Left ventricle myocardium inferior (tissue), 1 donor: Measurements from ENCODE around the gene NES. TPM values are rescaled to one million over a fixed set of nuclear protein-coding genes. Genes with fewer than 3 reads are reported as not detected.

Experiments used
- DNase-seq: peaks from one replicate; pipeline ENCODE4 v3.0.0-alpha.2; 2020
- H3K27ac ChIP-seq: fragments of 200-600 bp; replicated peaks from 2 replicates; pipeline ENCODE4 v1.8.0; 2021
- H3K27me3 ChIP-seq: fragments of 200-600 bp; 2 replicates; pipeline ENCODE4 v1.8.0; 2021; ENCODE audit warnings: low read depth
- H3K36me3 ChIP-seq: fragments of 200-600 bp; 2 replicates; pipeline ENCODE4 v1.8.0; 2021
- H3K4me1 ChIP-seq: fragments of 200-600 bp; 2 replicates; pipeline ENCODE4 v1.8.0; 2021
- H3K4me3 ChIP-seq: fragments of 200-600 bp; 2 replicates; pipeline ENCODE4 v1.8.0; 2021; ENCODE audit warnings: mild to moderate bottlenecking, moderate library complexity
- H3K9me3 ChIP-seq: fragments of 200-600 bp; replicated peaks from 2 replicates; pipeline ENCODE4 v1.8.0; 2021
- CTCF ChIP-seq: fragments of 200-600 bp; IDR thresholded peaks from 2 replicates; pipeline ENCODE4 v1.8.0; 2021; ENCODE audit warnings: antibody characterized with exemption, mild to moderate bottlenecking, borderline replicate concordance
- intact Hi-C: fragments of 100-400 bp; cut with micrococcal nuclease; formaldehyde crosslinking; loops from one replicate; pipeline ENCODE4 v1.11.0; 2022
- total RNA-seq: library from RNA; stranded (reverse); fragmentation: NEBNext Ultra II Directional; extraction: Animal tissue kit (Norgen Biotek cat#: 25700); gene quantifications from one replicate; pipeline ENCODE4 v1.2.1, GENCODE V29; 2021
- donor health status: DM: no; HTN: yes; CAD: no; lungs with severe emphysema.

The NES gene
- total RNA-seq, 1 donor from 2014 or later, result 164 TPM

GRCh38 chr1:156655151-156655903 is 21.9 kb downstream of the NES start:
- Histone ChIP-seq H3K4me3 (no peak overlapping the region), H3K27me3 (peaks cover 73% of the 10 kb centered on the region), H3K9me3 (no peaks in the 10 kb centered on the region), H3K27ac (no peak overlapping the region), H3K36me3 (no peaks in the 10 kb centered on the region), H3K4me1 (peaks cover 34% of the 10 kb centered on the region)
- intact Hi-C loops, result no loop called here
- TF ChIP-seq CTCF, result no peak
- DNase-seq, result no peak

- H3K4me1 ChIP-seq, result peaks cover 28% of the 10 kb centered on the region
- H3K4me3 ChIP-seq, result no peak overlapping the region
- H3K9me3 ChIP-seq, result no peaks in the 10 kb centered on the region
- DNase-seq, result no peak
- no peak for TF ChIP-seq CTCF
- peaks cover 78% of the 10 kb centered on the region for H3K27me3 ChIP-seq
- H3K36me3 ChIP-seq, result no peaks in the 10 kb centered on the region
- no peak overlapping the region for H3K27ac ChIP-seq
- intact Hi-C loops, result no loop called here
Measured at GRCh38 chr1:156654700-156655099, 22.5 kb downstream of the NES start.

- no peak for DNase-seq
- no peaks in the 10 kb centered on the region for H3K36me3 ChIP-seq
- no peaks in the 10 kb centered on the region for H3K9me3 ChIP-seq
- no peak for TF ChIP-seq CTCF
- H3K4me3 ChIP-seq, result no peak overlapping the region
- intact Hi-C loops, result no loop called here
- peaks cover 17% of the 10 kb centered on the region for H3K4me1 ChIP-seq
- no peak overlapping the region for H3K27ac ChIP-seq
- H3K27me3 ChIP-seq, result peaks cover 90% of the 10 kb centered on the region
Measured at GRCh38 chr1:156652992-156653355, 24.2 kb downstream of the NES start.

GRCh38 chr1:156652131-156652991 is 24.8 kb downstream of the NES start:
- no peak for DNase-seq
- H3K9me3 ChIP-seq, result no peaks in the 10 kb centered on the region
- intact Hi-C loops, result no loop called here
- peaks cover 11% of the 10 kb centered on the region for H3K4me1 ChIP-seq
- no peak overlapping the region for H3K4me3 ChIP-seq
- H3K36me3 ChIP-seq, result no peaks in the 10 kb centered on the region
- H3K27ac ChIP-seq, result no peak overlapping the region
- no peak for TF ChIP-seq CTCF
- H3K27me3 ChIP-seq, result peaks cover 93% of the 10 kb centered on the region

- Histone ChIP-seq H3K4me1 (no peaks in the 10 kb centered on the region), H3K27ac (no peak overlapping the region), H3K9me3 (no peaks in the 10 kb centered on the region), H3K36me3 (no peaks in the 10 kb centered on the region), H3K27me3 (peaks cover 97% of the 10 kb centered on the region), H3K4me3 (no peak overlapping the region)
- intact Hi-C loops, result no loop called here
- no peak for TF ChIP-seq CTCF
- no peak for DNase-seq
Measured at GRCh38 chr1:156648951-156649350, 28.3 kb downstream of the NES start.
